ENCODE measurements around the gene PSEN1.
"Not testable (repeated sequence)": the region's sequence is repeated elsewhere in the genome, so short reads cannot be mapped to it uniquely, and the experiment has no call there.

PSEN1 gene

GRCh38 chr14:73168274-73168673 lies 32.0 kb downstream of the PSEN1 start:
- TF ChIP-seq CTCF (IDR thresholded peaks at IDR 0.05; ENCODE audit: insufficient read depth, low read length) (no peak), REST (IDR thresholded peaks at IDR 0.05; ENCODE audit: insufficient replicate concordance, low read depth) (no peak), POLR2AphosphoS5 (IDR thresholded peaks at IDR 0.05; ENCODE audit: low read depth) (no peak), SPI1 (IDR thresholded peaks at IDR 0.05; ENCODE audit: borderline replicate concordance, low read depth) (no peak)
- DNase-seq (ENCODE audit: low read depth in 1 of 2, low spot score in 1 of 2): no peak
- Histone ChIP-seq H3K4me3 (replicated peaks; ENCODE audit: insufficient read depth, low read length) (no peak overlapping the region), H3K27me3 (ENCODE audit: insufficient read depth, poor library complexity, severe bottlenecking) (no peaks in the 10 kb centered on the region), H3K27ac (replicated peaks) (no peak overlapping the region)

- no peaks in the 10 kb centered on the region for H3K27me3 ChIP-seq (ENCODE audit: insufficient read depth, poor library complexity, severe bottlenecking)
- no peak overlapping the region for H3K4me3 ChIP-seq (replicated peaks; ENCODE audit: insufficient read depth, low read length)
- H3K27ac ChIP-seq (replicated peaks): no peak overlapping the region
- TF ChIP-seq REST (IDR thresholded peaks at IDR 0.05; ENCODE audit: insufficient replicate concordance, low read depth) (no peak), SPI1 (IDR thresholded peaks at IDR 0.05; ENCODE audit: borderline replicate concordance, low read depth) (no peak), POLR2AphosphoS5 (IDR thresholded peaks at IDR 0.05; ENCODE audit: low read depth) (no peak), GABPA (IDR thresholded peaks at IDR 0.05; ENCODE audit: low read depth) (no peak), CTCF (IDR thresholded peaks at IDR 0.05; ENCODE audit: insufficient read depth, low read length) (no peak)
- DNase-seq (ENCODE audit: low read depth in 1 of 2, low spot score in 1 of 2): no peak
Observed at GRCh38 chr14:73168691-73169090, 32.4 kb downstream of the PSEN1 start.

- DNase-seq (ENCODE audit: low read depth in 1 of 2, low spot score in 1 of 2); H3K27ac ChIP-seq (replicated peaks); H3K27me3 ChIP-seq (ENCODE audit: insufficient read depth, poor library complexity, severe bottlenecking); H3K4me3 ChIP-seq (replicated peaks; ENCODE audit: insufficient read depth, low read length): not testable (repeated sequence)
Observed at GRCh38 chr14:73169855-73170254, 33.5 kb downstream of the PSEN1 start.

- no peak for DNase-seq (ENCODE audit: low read depth in 1 of 2, low spot score in 1 of 2)
- H3K27me3 ChIP-seq (ENCODE audit: insufficient read depth, poor library complexity, severe bottlenecking): no peaks in the 10 kb centered on the region
- no peak overlapping the region for H3K4me3 ChIP-seq (replicated peaks; ENCODE audit: insufficient read depth, low read length)
- TF ChIP-seq SPI1 (IDR thresholded peaks at IDR 0.05; ENCODE audit: borderline replicate concordance, low read depth) (no peak), CTCF (IDR thresholded peaks at IDR 0.05; ENCODE audit: insufficient read depth, low read length) (no peak), GABPA (IDR thresholded peaks at IDR 0.05; ENCODE audit: low read depth) (no peak), POLR2AphosphoS5 (IDR thresholded peaks at IDR 0.05; ENCODE audit: low read depth) (no peak), REST (IDR thresholded peaks at IDR 0.05; ENCODE audit: insufficient replicate concordance, low read depth) (no peak)
- no peak overlapping the region for H3K27ac ChIP-seq (replicated peaks)
Observed at GRCh38 chr14:73170686-73171085, 34.4 kb downstream of the PSEN1 start.

Measured in HL-60 (cell line).